Neural progenitor cell (in vitro differentiated cells): Measurements from ENCODE around the gene GRB7.

Experiments
- CTCF ChIP-seq: fragments of 200-600 bp; sonication (generic); IDR thresholded peaks from 2 replicates; pipeline ENCODE4 v1.5.1; 2017; ENCODE audit warnings: antibody characterized with exemption, mild to moderate bottlenecking
- EZH2 ChIP-seq: fragments of 200-600 bp; sonication (generic); IDR thresholded peaks from 2 replicates; pipeline ENCODE4 v1.6.1; 2017; ENCODE audit warnings: antibody characterized with exemption, mild to moderate bottlenecking, moderate library complexity

DNA sequence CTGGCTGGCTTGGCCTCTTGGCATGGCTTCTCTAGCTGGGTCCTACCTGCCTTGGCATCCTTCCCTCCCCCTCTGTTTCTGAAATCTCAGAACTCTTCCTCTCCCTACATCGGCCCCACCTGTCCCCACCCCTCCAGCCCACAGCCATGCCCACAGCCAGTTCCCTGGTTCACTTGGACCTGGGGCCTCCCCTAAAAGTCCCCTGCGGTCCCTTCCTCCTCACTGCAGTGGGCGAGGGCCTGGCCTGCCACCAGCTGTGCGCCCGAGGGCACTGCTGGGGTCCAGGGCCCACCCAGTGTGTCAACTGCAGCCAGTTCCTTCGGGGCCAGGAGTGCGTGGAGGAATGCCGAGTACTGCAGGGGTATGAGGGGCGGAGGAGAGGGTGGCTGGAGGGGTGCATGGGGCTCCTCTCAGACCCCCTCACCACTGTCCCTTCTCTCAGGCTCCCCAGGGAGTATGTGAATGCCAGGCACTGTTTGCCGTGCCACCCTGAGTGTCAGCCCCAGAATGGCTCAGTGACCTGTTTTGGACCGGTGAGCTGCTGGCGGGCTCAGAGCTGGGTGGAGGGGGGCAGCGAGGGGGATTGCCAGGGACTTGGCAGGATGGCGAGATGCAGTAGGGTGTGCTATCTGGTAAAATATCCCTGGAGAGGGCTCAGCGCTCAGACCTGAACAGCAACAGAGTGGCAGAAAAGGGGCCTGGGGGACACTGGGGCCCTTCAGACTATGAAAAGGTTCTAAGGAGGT is 21.5 kb upstream of the GRB7 start:
- TF ChIP-seq CTCF (no peak), EZH2 (no peak)
